ENCODE data around the gene LST1.

Gene LST1

GRCh38 chr6:31586008-31586407, at the start of gene LST1:
Gene LST1, plus strand, starts transcription at chr6:31586277. Its CDS starts 1,023 bp downstream, at chr6:31587300.
- DNase-seq (ENCODE audit: low spot score) = no peak
- ChIA-PET POLR2A (ENCODE audit: low non-redundant PET) (no interaction called here), CTCF (interaction anchor here (0.7 kb wide), 1 partner anchor 39 kb away, joined by 3 read pairs; no protein-coding TSS in a partner anchor)
- no peak within 1 kb of the TSS for H3K27ac ChIP-seq
- TF ChIP-seq CTCF (conservative IDR thresholded peaks at IDR 0.05; ENCODE audit: low read depth) = no peak

- CTCF ChIA-PET = interaction anchor here (1.0 kb wide), 1 partner anchor 59 kb away, joined by 4 read pairs; no protein-coding TSS in a partner anchor
- H3K27ac ChIP-seq = no peak overlapping the region
- POLR2A ChIA-PET (ENCODE audit: low non-redundant PET) = interaction anchor here (0.6 kb wide), 1 partner anchor 61 kb away, joined by 3 read pairs; no protein-coding TSS in a partner anchor
- no peak for TF ChIP-seq CTCF (conservative IDR thresholded peaks at IDR 0.05; ENCODE audit: low read depth)
- DNase-seq (ENCODE audit: low spot score) = no peak
These were observed 47.2 kb upstream of the LST1 start for GRCh38 chr6:31538805-31539400.

- H3K27ac ChIP-seq = peak overlapping the region; percentile 93
- no peak for TF ChIP-seq CTCF (conservative IDR thresholded peaks at IDR 0.05; ENCODE audit: low read depth)
- CTCF ChIA-PET = interaction anchor here (1.7 kb wide), 1 partner anchor 40 kb away, joined by 5 read pairs; no protein-coding TSS in a partner anchor
- POLR2A ChIA-PET (ENCODE audit: low non-redundant PET) = no interaction called here
- no peak for DNase-seq (ENCODE audit: low spot score)
These were observed 45.4 kb upstream of the LST1 start for GRCh38 chr6:31540640-31541039.

- CTCF ChIA-PET = interaction anchor here (0.6 to 1.7 kb wide), 6 partner anchors 39 to 347 kb away, joined by 3 to 5 read pairs (median 4); no protein-coding TSS in a partner anchor
- peak; percentile 42 for DNase-seq (ENCODE audit: low spot score)
These were observed 44.9 kb upstream of the LST1 start for GRCh38 chr6:31541059-31541657.

GRCh38 chr6:31541658-31542521, 44.2 kb upstream of the LST1 start, which contains the start of gene DDX39B:
Gene DDX39B, minus strand, starts transcription at chr6:31542003. Its CDS starts 1,471 bp downstream, at chr6:31540532.
- no peak for TF ChIP-seq CTCF (conservative IDR thresholded peaks at IDR 0.05; ENCODE audit: low read depth)
- peak; percentile 92 for DNase-seq (ENCODE audit: low spot score)
- POLR2A ChIA-PET (ENCODE audit: low non-redundant PET) = interaction anchor here (0.8 kb wide), 1 partner anchor 138 kb away, joined by 3 read pairs; the partner anchor contains the start of gene MICA
- peak within 1 kb of the TSS; percentile 93 for H3K27ac ChIP-seq
- CTCF ChIA-PET = interaction anchor here (0.6 to 2.0 kb wide), 8 partner anchors 10 to 346 kb away, joined by 3 to 6 read pairs (median 4); no protein-coding TSS in a partner anchor

More at GRCh38 chr6:31541059-31541657, 44.9 kb upstream of the LST1 start:
- POLR2A ChIA-PET (ENCODE audit: low non-redundant PET) = interaction anchor here (0.5 to 0.8 kb wide), 2 partner anchors 138 to 699 kb away, joined by 3 to 4 read pairs; partner anchors contain the start of gene MICA
- peak overlapping the region; percentile 93 for H3K27ac ChIP-seq
- TF ChIP-seq CTCF (conservative IDR thresholded peaks at IDR 0.05; ENCODE audit: low read depth) = no peak
